HPDE6-E6E7 (cell line): ENCODE data around the gene MINDY2.
A peak's percentile ranks its signal among the peaks of the same experiment; 100 is the strongest.
"Not testable (repeated sequence)": the region's sequence is repeated elsewhere in the genome, so short reads cannot be mapped to it uniquely, and the experiment has no call there.

Experiments
- DNase-seq: peaks from one replicate; pipeline ENCODE4 v3.0.0; 2011; ENCODE audit warnings: missing footprints; ENCODE audit errors: extremely low spot score

The MINDY2 gene

GRCh38 chr15:58755350-58755749 is 15.8 kb upstream of the MINDY2 start:
- DNase-seq, result no peak

- DNase-seq, result no peak
These were observed 15.1 kb upstream of the MINDY2 start for GRCh38 chr15:58755956-58756355.

GRCh38 chr15:58758141-58758540 is 13.0 kb upstream of the MINDY2 start:
- DNase-seq, result no peak

- no peak for DNase-seq
These were observed 10.6 kb upstream of the MINDY2 start for GRCh38 chr15:58760385-58761009.

- DNase-seq, result no peak
These were observed 10.1 kb upstream of the MINDY2 start for GRCh38 chr15:58761010-58761388.

- no peak for DNase-seq
These were observed 8.8 kb upstream of the MINDY2 start for GRCh38 chr15:58762285-58762684.

GRCh38 chr15:58762731-58763130 is 8.4 kb upstream of the MINDY2 start:
- DNase-seq, result no peak

GRCh38 chr15:58764468-58764867 is 6.6 kb upstream of the MINDY2 start:
- DNase-seq, result no peak

- DNase-seq, result no peak
These were observed 4.8 kb upstream of the MINDY2 start for GRCh38 chr15:58766290-58766689.

GRCh38 chr15:58768601-58769004 is 2.5 kb upstream of the MINDY2 start:
- DNase-seq, result not testable (repeated sequence)

GRCh38 chr15:58770519-58770856 is 614 bp upstream of the MINDY2 start:
- no peak for DNase-seq

GRCh38 chr15:58771621-58772250 is 634 bp downstream of the MINDY2 start:
- peak; percentile 21 for DNase-seq

- DNase-seq, result no peak
These were observed 1.9 kb downstream of the MINDY2 start for GRCh38 chr15:58773024-58773423.

- no peak for DNase-seq
These were observed 4.3 kb downstream of the MINDY2 start for GRCh38 chr15:58775402-58775801.

GRCh38 chr15:58777107-58777506 is 6.0 kb downstream of the MINDY2 start:
- DNase-seq, result no peak

- no peak for DNase-seq
These were observed 8.5 kb downstream of the MINDY2 start for GRCh38 chr15:58779554-58779953.

GRCh38 chr15:58785355-58785754 is 14.3 kb downstream of the MINDY2 start:
- no peak for DNase-seq

GRCh38 chr15:58788056-58788710 is 17.1 kb downstream of the MINDY2 start:
- DNase-seq, result no peak

GRCh38 chr15:58793862-58794261 is 22.8 kb downstream of the MINDY2 start:
- DNase-seq, result peak; percentile 87

GRCh38 chr15:58795825-58796224 is 24.7 kb downstream of the MINDY2 start:
- DNase-seq, result no peak

GRCh38 chr15:58797505-58797904 is 26.4 kb downstream of the MINDY2 start:
- no peak for DNase-seq

- no peak for DNase-seq
These were observed 34.0 kb downstream of the MINDY2 start for GRCh38 chr15:58805095-58805494.

- not testable (repeated sequence) for DNase-seq
These were observed 52.2 kb downstream of the MINDY2 start for GRCh38 chr15:58823267-58823666.
